HG03045 (cell line): ENCODE measurements around the gene BTBD10.

Experiments used
- ATAC-seq: cut with Tn5 transposase; IDR thresholded peaks from one replicate; pipeline ENCODE4 v1.9.1; 2021; ENCODE audit warnings: mild to moderate bottlenecking, moderate library complexity; ENCODE audit not compliant: unreplicated experiment

The BTBD10 gene

DNA sequence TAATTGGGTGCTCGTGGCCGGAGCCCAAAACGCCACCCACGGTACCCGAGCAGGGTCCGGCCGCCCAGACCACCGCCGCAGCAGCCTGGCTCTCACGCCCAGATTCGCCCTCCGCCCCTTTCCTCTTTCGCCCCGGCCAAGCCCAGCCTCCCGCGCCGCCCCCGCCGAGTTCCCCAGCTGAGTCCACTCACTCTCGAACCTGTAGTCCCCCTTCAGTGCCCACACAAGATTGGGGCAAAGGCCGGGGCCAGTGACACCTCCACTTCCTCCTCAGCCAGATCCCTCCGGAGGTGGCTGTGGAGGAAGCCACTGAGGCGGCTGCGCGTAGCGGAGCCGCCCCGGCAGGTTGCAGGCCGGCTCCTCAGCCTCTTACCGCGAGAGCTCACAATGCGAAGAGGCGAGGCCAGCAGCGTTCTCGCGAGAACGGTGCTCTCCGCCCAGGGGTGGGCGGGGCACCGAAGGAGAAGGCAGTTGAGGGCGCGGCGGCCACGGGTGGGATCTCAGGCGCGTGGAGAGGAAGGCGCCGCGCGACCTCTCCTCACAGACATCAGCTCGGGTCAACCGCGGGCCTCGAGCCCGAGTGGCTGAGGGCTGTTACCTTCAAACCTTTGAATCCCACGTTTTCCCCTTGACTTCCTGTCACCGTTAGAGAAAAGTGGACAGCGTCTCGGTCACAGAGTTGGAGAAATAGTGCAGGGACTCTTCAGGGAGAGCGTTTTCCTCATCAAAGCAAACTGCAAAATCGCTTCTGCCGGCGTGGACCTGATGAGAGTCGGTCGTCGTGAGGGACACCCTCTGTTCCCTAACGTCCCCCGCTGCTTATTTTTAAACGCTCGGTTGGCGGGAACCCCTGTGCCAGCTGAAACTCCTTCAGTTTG lies at the start of gene BTBD10:
BTBD10 (minus strand) TSS at position 322 of the 878 bp plus-strand sequence. CDS start 18,098 bp downstream, outside the sequence.
- ATAC-seq: peak; percentile 98

DNA sequence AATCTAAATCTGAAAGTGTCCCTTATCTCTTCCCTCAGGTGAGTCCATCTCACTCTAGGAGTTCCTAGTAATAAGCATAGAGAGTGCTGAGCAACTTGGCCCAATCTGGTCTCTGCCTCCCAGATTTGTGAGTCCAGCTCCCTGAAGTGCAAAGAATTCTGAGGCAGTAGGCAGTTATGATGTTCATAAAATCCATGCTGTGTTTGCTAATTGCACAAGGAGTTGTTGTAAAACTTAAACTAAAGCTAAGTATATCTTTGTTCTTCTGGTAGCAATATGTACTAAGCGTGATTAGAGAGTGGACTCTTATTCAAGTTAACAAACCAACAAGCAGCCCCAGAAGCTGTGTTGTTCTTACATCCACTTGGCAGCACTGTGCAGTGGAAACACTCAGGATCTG lies 40.4 kb upstream of the BTBD10 start:
- no peak for ATAC-seq

DNA sequence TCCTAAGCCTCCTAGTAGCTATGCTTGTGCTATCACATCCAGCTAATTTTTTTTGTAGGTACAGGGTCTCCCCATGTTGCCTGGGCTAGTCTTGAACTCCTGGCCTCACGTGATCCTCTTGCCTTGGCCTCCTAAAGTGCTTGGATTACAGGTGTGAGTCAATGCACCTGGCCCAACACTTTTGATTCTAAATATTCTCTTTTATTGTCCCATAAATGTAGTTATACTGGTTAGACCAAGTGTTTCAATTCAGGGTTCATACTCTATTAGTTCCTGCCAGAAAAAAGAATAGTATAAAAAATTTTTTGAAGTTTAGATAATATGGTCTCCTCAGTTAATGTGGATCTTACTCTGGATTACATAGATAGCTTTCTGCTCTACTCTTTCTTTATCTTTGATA lies 39.5 kb upstream of the BTBD10 start:
- no peak for ATAC-seq

DNA sequence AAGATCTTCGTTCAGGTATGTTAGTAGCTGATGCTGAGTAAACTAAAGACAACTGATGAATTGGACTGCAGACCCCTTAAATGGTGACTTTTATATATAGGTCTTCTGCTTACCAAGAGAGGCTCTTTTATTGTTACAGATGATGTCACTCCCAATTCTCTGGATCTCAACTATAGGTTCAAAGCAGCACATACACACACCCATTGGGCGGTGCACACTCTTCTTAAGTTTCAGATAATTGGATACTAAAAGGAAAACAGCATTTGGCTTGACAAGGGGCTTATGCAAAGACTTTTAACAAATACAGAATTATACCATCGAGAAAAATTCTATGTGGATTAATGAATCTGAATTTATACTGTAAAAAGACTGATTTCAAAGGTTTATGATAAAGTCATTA lies 32.9 kb upstream of the BTBD10 start, which contains the start of gene PTH:
PTH (minus strand) TSS at position 69 of the 400 bp plus-strand sequence. CDS start 3,142 bp downstream, outside the sequence.
- ATAC-seq: no peak

DNA sequence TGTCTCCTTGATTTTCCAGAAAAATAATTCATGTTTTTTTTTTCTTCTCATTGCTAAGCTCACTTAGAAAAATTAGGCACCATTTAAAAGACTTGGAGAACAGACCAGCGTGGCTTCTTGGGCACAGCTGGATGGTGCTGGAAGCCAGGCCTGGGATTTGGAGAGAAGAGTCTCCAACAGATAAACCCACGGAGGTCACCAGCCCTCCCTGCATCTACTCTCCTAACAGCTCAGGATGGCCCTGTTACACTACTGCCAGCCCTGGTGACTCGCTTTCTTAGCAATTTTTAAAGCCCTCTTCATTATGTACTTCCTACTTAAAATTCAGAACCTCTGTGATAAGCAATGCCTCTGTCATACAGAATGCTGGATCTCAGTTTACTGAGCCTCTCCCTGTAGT lies 31.0 kb upstream of the BTBD10 start:
- ATAC-seq: no peak

DNA sequence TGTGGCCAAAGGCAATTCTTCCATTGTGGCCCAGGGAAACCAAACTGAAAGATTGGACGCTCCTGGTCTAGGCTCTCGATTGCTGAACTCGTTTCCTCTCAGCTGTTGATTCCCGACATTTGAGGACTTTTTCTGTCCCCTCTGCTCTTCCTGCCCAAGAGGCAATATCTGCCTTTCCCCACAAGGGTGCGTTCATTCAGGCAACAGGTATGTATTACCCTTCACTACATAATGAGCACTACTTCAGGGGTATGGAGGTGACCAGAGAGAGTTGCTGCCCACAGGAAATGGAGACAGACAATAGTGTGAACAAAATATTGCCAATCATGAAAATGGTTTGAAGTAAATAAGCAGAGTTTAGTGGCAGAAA lies 24.6 kb upstream of the BTBD10 start:
- ATAC-seq: peak; percentile 82

DNA sequence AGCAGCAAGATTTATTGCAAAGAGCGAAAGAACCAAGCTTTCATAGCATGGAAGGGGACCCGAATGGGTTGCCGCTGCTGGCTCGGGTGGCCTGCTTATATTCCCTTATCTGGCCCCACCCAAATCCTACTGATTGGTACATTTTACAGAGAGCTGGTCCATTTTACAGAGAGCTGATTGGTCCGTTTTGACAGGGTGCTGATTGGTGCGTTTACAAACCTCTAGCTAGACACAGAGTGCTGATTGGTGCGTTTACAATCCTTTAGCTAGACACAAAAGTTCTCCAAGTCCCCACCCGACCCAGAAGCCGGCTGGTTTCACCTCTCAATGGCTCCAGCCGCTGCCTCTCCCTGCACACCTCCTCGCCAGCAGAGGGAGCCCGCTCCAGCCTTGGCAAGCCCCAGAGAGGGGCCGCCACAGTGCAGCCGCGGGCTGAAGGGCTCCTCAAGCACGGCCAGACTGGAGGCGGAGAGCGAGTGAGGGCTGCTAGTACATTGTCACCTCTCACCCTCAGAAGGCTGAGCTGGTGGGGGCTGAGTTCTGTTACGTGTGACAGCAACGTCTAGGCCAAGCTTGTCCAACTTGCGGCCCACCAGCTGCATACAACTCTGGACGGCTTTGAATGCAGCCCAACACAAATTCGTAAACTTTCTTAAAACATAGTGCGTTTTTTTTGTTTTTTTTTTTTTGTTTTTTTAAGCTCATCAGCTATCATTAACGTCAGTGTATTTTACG lies 24.1 kb upstream of the BTBD10 start:
- ATAC-seq: peak; percentile 98

DNA sequence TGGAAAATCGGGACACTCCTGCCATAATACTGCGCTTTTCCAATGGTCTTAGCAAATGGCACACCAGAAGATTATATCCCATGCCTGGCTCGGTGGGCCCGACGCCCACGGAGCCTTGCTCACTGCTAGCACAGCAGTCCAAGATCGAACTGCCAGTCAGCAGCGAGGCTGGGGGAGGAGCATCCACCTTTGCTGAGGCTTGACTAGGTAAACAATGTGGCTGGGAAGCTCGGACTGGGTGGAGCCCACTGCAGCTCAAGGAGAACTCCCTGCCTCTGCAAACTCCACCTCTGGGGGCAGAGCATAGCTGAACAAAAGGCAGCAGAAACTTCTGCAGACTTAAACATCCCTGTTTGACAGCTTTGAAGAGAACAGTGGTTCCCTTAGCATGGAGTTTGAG lies 17.2 kb upstream of the BTBD10 start:
- ATAC-seq: no peak

DNA sequence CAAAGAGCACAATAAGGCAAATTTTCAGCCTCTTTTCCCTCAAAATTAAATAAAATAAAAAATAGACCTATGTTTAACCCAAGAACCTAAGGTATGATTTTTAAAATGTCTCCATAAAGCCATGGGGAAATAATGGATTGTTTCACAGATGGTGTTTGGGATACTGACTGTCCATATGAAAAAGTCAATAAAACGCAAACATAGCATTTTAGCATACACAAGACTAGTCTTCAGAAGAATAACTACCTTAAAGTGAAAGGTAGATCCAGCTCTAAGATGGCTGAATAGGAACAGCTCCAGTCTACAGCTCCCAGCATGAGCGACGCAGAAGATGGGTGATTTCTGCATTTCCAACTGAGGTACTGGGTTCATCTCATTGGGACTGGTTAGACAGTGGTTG lies 16.7 kb upstream of the BTBD10 start:
- no peak for ATAC-seq

DNA sequence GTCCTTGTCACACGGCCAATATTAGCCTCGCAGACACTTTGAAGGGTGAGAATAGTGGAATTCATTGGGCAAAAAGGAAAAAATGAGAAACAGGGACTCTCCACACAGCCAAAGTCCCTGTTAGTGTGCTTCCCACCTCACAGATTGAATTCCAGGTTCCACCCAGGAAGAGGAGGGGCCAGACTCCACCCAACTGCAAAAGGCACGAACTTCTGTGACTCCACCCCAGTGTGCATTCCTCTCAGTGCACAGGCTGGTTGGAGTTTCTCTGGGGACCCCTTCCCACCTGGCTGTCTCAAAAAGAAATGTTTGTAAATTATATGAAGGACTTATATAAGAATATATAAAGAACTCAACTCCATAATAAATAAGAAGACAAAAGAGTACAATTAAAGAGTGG lies 12.1 kb upstream of the BTBD10 start:
- no peak for ATAC-seq

DNA sequence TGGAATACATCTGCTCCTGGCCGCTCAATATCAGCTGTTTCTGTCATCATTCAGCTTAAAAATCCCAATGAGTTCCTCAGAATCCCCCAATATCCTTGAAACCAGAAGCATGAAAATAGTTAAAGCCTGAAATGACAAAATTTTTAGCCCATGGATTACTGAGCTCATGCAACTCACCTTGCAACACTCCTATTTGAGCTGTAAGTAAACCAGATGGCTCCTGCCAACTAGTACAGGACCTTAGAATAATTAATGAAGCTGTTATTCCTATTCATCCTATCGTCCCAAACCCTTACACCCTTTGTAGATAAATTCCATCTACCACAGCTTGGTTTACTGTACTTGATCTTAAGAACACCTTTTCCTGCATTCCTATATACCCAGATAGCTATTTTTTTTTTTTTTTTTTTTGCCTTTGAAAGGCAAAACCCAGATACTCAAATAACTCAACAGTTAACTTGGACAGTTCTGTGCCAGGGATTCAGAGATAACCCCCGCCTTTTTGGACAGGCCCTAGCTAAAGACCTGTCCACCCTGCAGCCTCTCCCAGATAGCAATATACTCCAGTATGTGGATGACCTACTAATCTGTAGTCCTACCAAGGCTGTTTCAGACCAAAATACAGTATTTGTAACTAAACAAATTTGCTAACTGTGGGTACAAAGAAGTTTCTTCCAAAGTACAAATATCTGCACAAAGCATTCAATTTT lies 10.1 kb upstream of the BTBD10 start:
- no peak for ATAC-seq

DNA sequence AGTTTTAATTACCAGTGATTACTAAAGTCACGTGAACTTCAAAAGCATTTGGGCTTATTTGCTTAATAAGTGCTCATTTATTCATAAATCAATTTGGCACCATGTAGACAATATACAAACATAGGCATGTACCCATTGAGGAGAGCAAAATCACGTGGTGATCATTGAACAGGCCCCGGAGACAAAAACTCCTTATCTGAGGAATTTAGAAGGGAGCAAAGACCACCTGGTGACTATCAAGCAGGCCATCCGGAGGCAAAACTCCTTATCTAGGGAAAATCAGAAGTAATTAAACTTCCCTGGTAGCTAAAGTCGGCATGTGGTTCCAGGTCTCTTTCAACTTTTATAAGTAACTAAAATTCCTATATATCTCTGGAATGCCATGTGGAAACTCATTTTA lies 5.7 kb upstream of the BTBD10 start:
- no peak for ATAC-seq

DNA sequence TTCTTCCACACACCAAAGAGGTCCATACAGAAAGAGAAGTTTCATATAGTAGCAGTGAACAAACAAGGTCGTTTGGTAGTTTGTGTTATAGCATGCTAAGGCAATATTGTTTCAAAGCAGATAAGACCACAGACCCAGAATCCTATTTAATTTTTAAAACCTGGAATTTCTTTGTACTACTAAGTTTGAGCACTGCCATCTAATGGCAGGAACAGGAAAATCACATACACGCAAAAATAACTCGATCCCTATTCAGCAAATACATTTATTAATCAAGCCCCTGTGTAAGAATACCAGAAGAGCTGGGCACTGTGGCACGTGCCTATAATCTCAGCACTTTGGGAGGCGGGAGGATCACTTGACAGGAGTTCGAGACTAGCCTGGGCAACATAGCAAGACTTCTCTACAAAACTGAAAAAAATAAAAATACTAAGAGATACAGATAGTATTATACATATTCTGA lies 2.9 kb upstream of the BTBD10 start:
- no peak for ATAC-seq

DNA sequence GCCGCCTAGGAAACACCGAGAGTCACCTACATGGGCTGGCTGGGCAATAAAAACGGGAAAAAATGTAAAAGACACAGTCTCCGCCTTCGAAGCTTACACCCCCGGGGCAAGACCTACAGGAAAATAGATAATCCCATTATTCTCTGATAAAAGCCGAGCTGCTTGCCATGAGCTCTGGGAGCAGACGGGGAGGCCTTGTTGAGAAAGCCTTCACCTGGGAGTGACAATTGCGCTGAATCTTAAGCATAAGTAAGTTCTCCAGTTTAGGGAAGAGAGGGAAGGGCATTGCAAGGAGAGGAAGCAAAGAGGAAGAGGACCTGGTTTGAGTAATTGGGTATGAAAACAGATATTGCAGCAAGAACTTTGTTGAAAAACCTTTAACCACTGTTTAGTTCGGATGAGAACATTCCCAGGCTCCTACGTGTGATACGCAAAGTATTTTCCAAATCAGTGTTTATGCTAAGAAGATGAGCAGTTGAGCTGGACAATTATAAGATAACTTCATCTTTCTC lies 813 bp upstream of the BTBD10 start:
- ATAC-seq: no peak

DNA sequence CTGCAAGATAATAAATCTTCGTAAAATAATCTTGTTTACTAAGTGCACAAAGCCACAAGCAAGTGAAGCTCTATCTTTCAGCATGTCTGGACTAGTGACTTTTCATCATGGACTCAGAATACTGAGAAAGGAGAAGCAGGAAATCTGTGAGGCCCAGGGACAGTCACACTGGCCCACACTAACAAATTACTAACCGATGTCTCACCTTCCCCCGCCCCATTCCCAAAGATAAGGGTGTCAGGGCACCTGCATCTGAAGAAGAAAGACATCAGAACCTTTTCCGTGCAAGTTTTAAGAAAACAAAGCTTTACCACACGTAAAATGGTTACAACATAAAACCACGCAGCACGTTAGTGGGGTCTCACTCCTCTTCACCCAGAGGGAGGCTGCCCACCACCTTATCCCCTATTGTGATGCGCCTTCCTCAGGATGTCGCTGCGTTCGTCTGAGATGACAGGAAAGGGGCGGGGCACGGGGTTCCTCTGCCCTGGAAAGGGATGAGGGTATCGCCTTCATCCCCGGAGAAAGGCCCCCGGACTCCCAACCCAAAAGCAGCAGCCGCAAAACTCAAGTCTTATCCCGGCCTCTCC lies 616 bp downstream of the BTBD10 start:
- peak; percentile 38 for ATAC-seq

DNA sequence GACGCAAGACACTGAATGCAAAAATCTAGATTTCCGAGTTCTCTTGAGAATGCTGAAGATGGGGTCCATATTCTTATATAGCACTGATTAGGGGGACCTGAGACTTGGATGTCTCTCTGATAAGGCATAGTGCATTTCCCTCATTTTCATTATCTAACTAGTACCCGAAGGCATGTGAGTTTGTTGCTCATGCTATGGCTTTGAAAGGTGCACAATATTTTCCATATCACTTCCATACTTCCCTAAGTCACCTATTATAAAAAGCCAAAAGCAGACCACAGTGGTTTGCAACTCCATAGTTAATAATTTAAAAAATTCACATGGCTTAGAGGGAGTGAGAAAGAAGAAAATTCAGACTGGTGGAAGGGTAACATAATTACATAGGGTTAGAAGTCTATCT lies 1.7 kb downstream of the BTBD10 start:
- ATAC-seq: no peak

DNA sequence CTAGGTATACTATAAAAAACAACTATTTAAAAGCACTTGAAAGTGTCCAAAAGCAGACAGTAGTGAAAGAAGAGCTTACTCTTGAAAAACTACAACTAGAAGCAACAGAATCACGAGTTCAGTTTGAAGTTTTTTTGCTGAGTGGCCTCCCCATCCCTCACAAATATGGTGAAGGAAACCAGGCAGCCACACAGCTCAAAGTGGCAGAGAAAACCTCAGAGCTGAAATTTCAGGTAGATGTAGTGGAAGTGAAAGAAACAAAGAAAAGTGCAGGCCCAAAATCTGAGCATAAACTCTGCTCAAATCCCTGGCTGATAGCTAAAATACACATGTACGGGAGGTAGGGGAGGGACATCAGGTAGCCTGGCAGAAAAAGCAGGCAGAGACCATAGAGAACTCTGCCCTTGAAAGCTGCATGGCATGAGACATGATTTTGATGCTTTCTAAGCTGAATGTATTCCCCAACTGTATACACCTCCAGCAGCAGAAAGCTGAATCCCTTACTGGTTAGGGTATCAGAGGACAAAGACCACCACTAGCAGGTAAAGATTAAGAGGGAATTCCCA lies 12.1 kb downstream of the BTBD10 start:
- ATAC-seq: no peak

DNA sequence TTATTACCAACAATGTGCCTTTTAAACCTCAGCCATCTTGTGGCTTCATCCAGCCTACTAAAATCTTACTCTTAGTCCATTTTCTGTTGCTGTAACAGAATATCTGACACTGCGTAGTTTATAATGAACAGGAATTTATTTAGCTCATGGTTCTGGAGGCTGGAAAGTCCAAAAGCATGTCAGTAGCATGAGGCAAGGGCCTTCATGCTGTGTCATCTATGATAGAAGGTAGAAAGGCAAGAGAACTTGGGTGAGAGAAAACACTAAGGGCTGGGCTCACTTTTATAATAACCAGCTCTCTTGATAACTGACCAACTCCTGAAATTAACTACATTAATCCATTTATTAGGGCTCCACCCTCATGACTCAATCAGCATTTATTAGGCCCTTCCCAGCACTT lies 13.5 kb downstream of the BTBD10 start:
- no peak for ATAC-seq

DNA sequence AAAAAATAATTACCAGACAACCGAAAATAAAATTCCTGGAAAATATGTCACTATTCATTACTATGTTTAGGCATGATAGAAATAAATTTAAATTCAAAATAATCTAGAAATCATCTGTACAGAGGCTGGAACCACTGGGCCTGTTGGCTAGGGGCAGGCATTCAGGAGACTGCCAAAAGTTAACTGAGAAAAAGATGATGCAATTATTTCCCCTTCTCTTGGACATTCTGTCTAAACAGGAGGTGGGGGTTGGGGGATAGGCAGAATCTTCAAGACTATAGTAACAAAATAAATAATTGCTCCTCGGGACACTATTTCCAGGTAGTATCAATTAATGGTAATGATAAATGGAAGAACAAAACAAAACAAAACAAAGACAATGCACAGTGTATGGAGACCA lies 14.1 kb downstream of the BTBD10 start:
- no peak for ATAC-seq

DNA sequence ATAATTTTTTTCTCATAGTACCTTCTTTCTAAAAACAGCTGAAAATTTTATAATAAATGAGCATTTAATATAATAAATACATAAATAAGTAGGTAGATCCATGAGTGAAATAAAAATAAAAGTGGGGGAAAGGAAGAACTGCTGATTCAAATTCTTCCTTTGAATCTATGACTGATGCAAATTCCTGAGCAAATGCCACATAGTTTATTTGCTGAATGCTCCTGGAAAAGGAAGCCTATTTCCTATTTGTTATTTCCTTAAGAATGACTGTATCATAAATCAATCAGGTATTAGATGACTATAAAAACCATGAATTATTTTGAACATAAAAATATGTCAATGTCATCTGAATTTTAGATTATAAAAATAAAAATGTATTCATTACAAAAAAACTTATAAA lies 16.6 kb downstream of the BTBD10 start:
- no peak for ATAC-seq
